Sigmoid colon (tissue), 7 donors: ENCODE results near the gene PRRC2C. TPM values are rescaled to one million over a fixed set of nuclear protein-coding genes. Genes with fewer than 3 reads are reported as not detected.

ENCODE experiments used
- DNase-seq: peaks from one replicate; pipeline ENCODE4 v3.0.0-alpha.2; 2019
- H3K27ac ChIP-seq, 4 donors: fragments of 200-600 bp; sonication (generic); one replicate each; pipeline ENCODE4 v1.5.1; 2016 to 2019; ENCODE audit warnings: mild to moderate bottlenecking in 1 of 4
- H3K27me3 ChIP-seq, 3 donors: fragments of 200-600 bp; sonication (generic); one replicate each; pipeline ENCODE4 v1.5.1; 2019; ENCODE audit warnings: mild to moderate bottlenecking in 1 of 3
- H3K36me3 ChIP-seq, 4 donors: fragments of 200-600 bp; sonication (generic); one replicate each; pipeline ENCODE4 v1.5.1; 2016 to 2019
- H3K4me1 ChIP-seq, 4 donors: fragments of 200-600 bp; sonication (generic); one replicate each; pipeline ENCODE4 v1.5.1; 2017 to 2019
- H3K4me3 ChIP-seq, 4 donors: fragments of 200-600 bp; sonication (generic); one replicate each; pipeline ENCODE4 v1.5.1; 2017 to 2019; ENCODE audit warnings: mild to moderate bottlenecking in 2 of 4, moderate library complexity in 1 of 4
- H3K9me3 ChIP-seq, 4 donors: fragments of 200-600 bp in 3 of 4; sonication (generic) in 3 of 4; one replicate each; pipeline versions ENCODE4 v1.5.1 to v1.6.1; 2013 to 2019
- CTCF ChIP-seq, 4 experiments: fragments of 450-650 bp in 3 of 4; fragments of 200-600 bp in 1 of 4; IDR thresholded peaks; one replicate each; pipeline ENCODE4 v1.5.1; 2016 to 2019; ENCODE audit warnings: antibody characterized with exemption in 4 of 4, mild to moderate bottlenecking in 3 of 4, moderate library complexity in 2 of 4
- EP300 ChIP-seq, 4 donors: sonication (generic); formaldehyde crosslinking; IDR thresholded peaks; one replicate each; pipeline ENCODE4 v1.6.1; 2017; ENCODE audit warnings: antibody characterized with exemption in 4 of 4
- POLR2A ChIP-seq, 2 donors: fragments of 450-650 bp; IDR thresholded peaks; one replicate each; pipeline ENCODE4 v1.6.1; 2016; ENCODE audit warnings: antibody characterized with exemption in 2 of 2, mild to moderate bottlenecking in 2 of 2, moderate library complexity in 2 of 2
- POLR2AphosphoS5 ChIP-seq, 4 donors: sonication (generic); formaldehyde crosslinking; IDR thresholded peaks; one replicate each; pipeline ENCODE4 v1.6.1; 2017; ENCODE audit warnings: antibody characterized with exemption in 4 of 4
- WGBS, 2 donors: extraction: QIAGEN DNeasy Blood & Tissue Kit; methylation state at CpG; one replicate each; pipeline ENCODE4 v1.1.7; 2013; 5-methylcytosine and 5-hydroxymethylcytosine counted together
- intact Hi-C: fragments of 100-400 bp; cut with DNase I; formaldehyde crosslinking; loops from one replicate; pipeline ENCODE4 v1.15.1; 2023
- polyA plus RNA-seq, 3 donors: library from polyadenylated mRNA; stranded (reverse); fragments of 200-250 nt; gene quantifications; one replicate each; pipeline ENCODE4 v1.2.3, GENCODE V29; 2013
- total RNA-seq, 4 donors: library from RNA; depleted of rRNA; stranded (reverse); fragments of >200 nt; gene quantifications; one replicate each; pipeline ENCODE4 v1.1.0, GENCODE V29; 2016
- donor health status: healthy with polysubstance abuse.
- donor health status: Bipolar disorder and iron deficiency.
- donor health status: healthy.

Gene PRRC2C
- total and polyA plus RNA-seq, 7 donors = 7.8 to 80.0 (median 52.6) TPM

GRCh38 chr1:171628225-171628624 lies 142.9 kb downstream of the PRRC2C start:
- no peaks in the 10 kb centered on the region for H3K36me3 ChIP-seq
- TF ChIP-seq EP300 (IDR thresholded peaks at IDR 0.05) (no peak), POLR2AphosphoS5 (IDR thresholded peaks at IDR 0.05) (no peak), CTCF (IDR thresholded peaks at IDR 0.05) (no peak), POLR2A (IDR thresholded peaks at IDR 0.05) (no peak)
- H3K27me3 ChIP-seq = no peaks in the 10 kb centered on the region
- H3K4me3 ChIP-seq = no peak overlapping the region
- H3K9me3 ChIP-seq = no peaks in the 10 kb centered on the region
- H3K27ac ChIP-seq = no peak overlapping the region
- intact Hi-C loops = no loop called here
- DNase-seq = no peak
- H3K4me1 ChIP-seq = no peaks in the 10 kb centered on the region
- 88 to 93% methylated on average over 2 of the region's 2 CpGs for WGBS, 2 donors

GRCh38 chr1:171635661-171636060 lies 150.3 kb downstream of the PRRC2C start:
- TF ChIP-seq EP300 (IDR thresholded peaks at IDR 0.05) (no peak), POLR2AphosphoS5 (IDR thresholded peaks at IDR 0.05) (no peak)
- no peaks in the 10 kb centered on the region for H3K9me3 ChIP-seq
- H3K4me1 ChIP-seq = no peaks in the 10 kb centered on the region
- no peak overlapping the region for H3K27ac ChIP-seq
- intact Hi-C loops = no loop called here
- 82 to 88% methylated on average over 2 of the region's 2 CpGs for WGBS, 2 donors
- no peaks in the 10 kb centered on the region for H3K36me3 ChIP-seq
- no peak for DNase-seq
- no peak overlapping the region for H3K4me3 ChIP-seq
- no peaks in the 10 kb centered on the region for H3K27me3 ChIP-seq

- TF ChIP-seq POLR2A (IDR thresholded peaks at IDR 0.05) = no peak
- no peak for TF ChIP-seq EP300 (IDR thresholded peaks at IDR 0.05)
- TF ChIP-seq POLR2AphosphoS5 (IDR thresholded peaks at IDR 0.05) = no peak
- no peak for TF ChIP-seq CTCF (IDR thresholded peaks at IDR 0.05)
- 81% methylated on average over 11 of the region's 11 CpGs for WGBS, 2 donors
These were observed 150.8 kb downstream of the PRRC2C start for GRCh38 chr1:171636141-171636540.

GRCh38 chr1:171637928-171638576 lies 152.7 kb downstream of the PRRC2C start:
- Histone ChIP-seq H3K27me3 (no peaks in the 10 kb centered on the region), H3K36me3 (no peaks in the 10 kb centered on the region), H3K9me3 (no peaks in the 10 kb centered on the region), H3K27ac (no peak overlapping the region), H3K4me3 (no peak overlapping the region), H3K4me1 (no peaks in the 10 kb centered on the region)
- intact Hi-C loops = no loop called here
- 64 to 75% methylated on average over 4 of the region's 4 CpGs for WGBS, 2 donors
- TF ChIP-seq POLR2A (IDR thresholded peaks at IDR 0.05) = no peak
- no peak for TF ChIP-seq POLR2AphosphoS5 (IDR thresholded peaks at IDR 0.05)
- no peak for TF ChIP-seq EP300 (IDR thresholded peaks at IDR 0.05)
- no peak for TF ChIP-seq CTCF (IDR thresholded peaks at IDR 0.05)
- no peak for DNase-seq

More at GRCh38 chr1:171636141-171636540, 150.8 kb downstream of the PRRC2C start:
- Histone ChIP-seq H3K4me1 (no peaks in the 10 kb centered on the region), H3K36me3 (no peaks in the 10 kb centered on the region), H3K27ac (no peak overlapping the region), H3K9me3 (no peaks in the 10 kb centered on the region), H3K4me3 (no peak overlapping the region), H3K27me3 (no peaks in the 10 kb centered on the region)
- no peak for DNase-seq
- intact Hi-C loops = no loop called here

- H3K4me3 ChIP-seq = no peak overlapping the region
- TF ChIP-seq POLR2A (IDR thresholded peaks at IDR 0.05) (no peak), POLR2AphosphoS5 (IDR thresholded peaks at IDR 0.05) (no peak), EP300 (IDR thresholded peaks at IDR 0.05) (no peak), CTCF (IDR thresholded peaks at IDR 0.05) (no peak)
- H3K27ac ChIP-seq = no peak overlapping the region
- intact Hi-C loops = loop anchor here (5.0 to 10.0 kb wide), 3 partner anchors 155 to 347 kb away; partner anchors contain the start of genes DNM3 and PRRC2C
- H3K4me1 ChIP-seq = peaks cover 0 to 7% (median 6%) of the 10 kb centered on the region in 4 donors
- H3K9me3 ChIP-seq = no peaks in the 10 kb centered on the region
- DNase-seq = no peak
- no peaks in the 10 kb centered on the region for H3K27me3 ChIP-seq
- 92 to 96% methylated on average over 1 of the region's 1 CpG for WGBS, 2 donors
- H3K36me3 ChIP-seq = no peaks in the 10 kb centered on the region
These were observed 154.9 kb downstream of the PRRC2C start for GRCh38 chr1:171640225-171640624.
